AG10803 (cell line): ENCODE results near the gene PHLDA1.

Experiments
- DNase-seq: peaks from one replicate; pipeline ENCODE4 v3.0.0; 2010; ENCODE audit warnings: low read depth
- H3K4me3 ChIP-seq: 2 replicates; pipeline ENCODE4 v1.5.1; 2011; ENCODE audit warnings: mild to moderate bottlenecking, low read length, control low read depth
- CTCF ChIP-seq: conservative IDR thresholded peaks from 2 replicates; pipeline ENCODE4 v1.5.1; 2011; ENCODE audit warnings: mild to moderate bottlenecking, low read length, control low read depth, inconsistent platforms

PHLDA1 gene

GRCh38 chr12:76018672-76019071 lies 12.9 kb downstream of the PHLDA1 start:
- no peak overlapping the region for H3K4me3 ChIP-seq
- no peak for TF ChIP-seq CTCF
- no peak for DNase-seq

GRCh38 chr12:76018111-76018510 lies 13.5 kb downstream of the PHLDA1 start:
- peak; percentile 61 for DNase-seq
- no peak overlapping the region for H3K4me3 ChIP-seq
- TF ChIP-seq CTCF = no peak

GRCh38 chr12:76014007-76014406 lies 17.6 kb downstream of the PHLDA1 start:
- no peak for DNase-seq
- no peak for TF ChIP-seq CTCF
- H3K4me3 ChIP-seq = no peak overlapping the region

GRCh38 chr12:76013603-76014002 lies 18.0 kb downstream of the PHLDA1 start:
- DNase-seq = no peak
- TF ChIP-seq CTCF = no peak
- H3K4me3 ChIP-seq = no peak overlapping the region

GRCh38 chr12:76012644-76013043 lies 18.9 kb downstream of the PHLDA1 start:
- no peak overlapping the region for H3K4me3 ChIP-seq
- DNase-seq = no peak
- no peak for TF ChIP-seq CTCF

GRCh38 chr12:76010732-76011458 lies 20.7 kb downstream of the PHLDA1 start:
- H3K4me3 ChIP-seq = no peak overlapping the region
- DNase-seq = peak; percentile 58
- no peak for TF ChIP-seq CTCF

- no peak overlapping the region for H3K4me3 ChIP-seq
- no peak for TF ChIP-seq CTCF
- no peak for DNase-seq
Measured at GRCh38 chr12:76008428-76008827, 23.1 kb downstream of the PHLDA1 start.
